ENCODE data around the gene IRX6. TPM values are rescaled to one million over a fixed set of nuclear protein-coding genes. Genes with fewer than 3 reads are reported as not detected.

The IRX6 gene
- total RNA-seq, 1 donor from 2014 or later, result 0.49 TPM

DNA sequence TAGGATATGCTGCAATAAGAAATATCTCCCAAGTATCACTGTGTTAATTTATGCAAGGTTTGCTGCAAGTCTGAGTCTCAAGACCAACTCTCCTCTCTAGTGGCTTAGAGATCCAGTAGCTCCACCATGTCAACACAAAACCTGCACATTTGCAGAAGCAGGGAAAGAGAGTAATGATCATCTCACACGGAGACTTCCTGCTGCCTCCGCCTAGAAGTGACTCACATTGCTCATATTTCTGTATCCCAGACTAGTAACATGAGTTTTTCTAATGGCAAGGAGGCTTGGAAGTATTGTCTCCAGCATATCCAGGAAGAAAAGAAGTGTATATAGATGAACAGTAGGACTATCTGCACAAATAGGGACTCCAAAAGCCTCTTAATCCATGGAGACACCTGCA lies 15.0 kb upstream of the IRX6 start:
- Histone ChIP-seq H3K9me3 (no peaks in the 10 kb centered on the region), H3K27ac (no peak overlapping the region), H3K27me3 (no peaks in the 10 kb centered on the region), H3K36me3 (no peaks in the 10 kb centered on the region), H3K4me1 (no peaks in the 10 kb centered on the region), H3K4me3 (no peak overlapping the region)
- intact Hi-C loops (cut with DNase I), result no loop called here
- TF ChIP-seq, protein P1, sequence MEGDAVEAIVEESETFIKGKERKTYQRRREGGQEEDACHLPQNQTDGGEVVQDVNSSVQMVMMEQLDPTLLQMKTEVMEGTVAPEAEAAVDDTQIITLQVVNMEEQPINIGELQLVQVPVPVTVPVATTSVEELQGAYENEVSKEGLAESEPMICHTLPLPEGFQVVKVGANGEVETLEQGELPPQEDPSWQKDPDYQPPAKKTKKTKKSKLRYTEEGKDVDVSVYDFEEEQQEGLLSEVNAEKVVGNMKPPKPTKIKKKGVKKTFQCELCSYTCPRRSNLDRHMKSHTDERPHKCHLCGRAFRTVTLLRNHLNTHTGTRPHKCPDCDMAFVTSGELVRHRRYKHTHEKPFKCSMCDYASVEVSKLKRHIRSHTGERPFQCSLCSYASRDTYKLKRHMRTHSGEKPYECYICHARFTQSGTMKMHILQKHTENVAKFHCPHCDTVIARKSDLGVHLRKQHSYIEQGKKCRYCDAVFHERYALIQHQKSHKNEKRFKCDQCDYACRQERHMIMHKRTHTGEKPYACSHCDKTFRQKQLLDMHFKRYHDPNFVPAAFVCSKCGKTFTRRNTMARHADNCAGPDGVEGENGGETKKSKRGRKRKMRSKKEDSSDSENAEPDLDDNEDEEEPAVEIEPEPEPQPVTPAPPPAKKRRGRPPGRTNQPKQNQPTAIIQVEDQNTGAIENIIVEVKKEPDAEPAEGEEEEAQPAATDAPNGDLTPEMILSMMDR (IDR thresholded peaks at IDR 0.05), result no peak
- TF ChIP-seq POLR2A (IDR thresholded peaks at IDR 0.05) (no peak), POLR2AphosphoS5 (IDR thresholded peaks at IDR 0.05; ENCODE audit: insufficient read depth in 1 of 2, low read depth in 1 of 2) (no peak)
- DNase-seq (ENCODE audit: extremely low spot score in 2 of 2), result no peak

DNA sequence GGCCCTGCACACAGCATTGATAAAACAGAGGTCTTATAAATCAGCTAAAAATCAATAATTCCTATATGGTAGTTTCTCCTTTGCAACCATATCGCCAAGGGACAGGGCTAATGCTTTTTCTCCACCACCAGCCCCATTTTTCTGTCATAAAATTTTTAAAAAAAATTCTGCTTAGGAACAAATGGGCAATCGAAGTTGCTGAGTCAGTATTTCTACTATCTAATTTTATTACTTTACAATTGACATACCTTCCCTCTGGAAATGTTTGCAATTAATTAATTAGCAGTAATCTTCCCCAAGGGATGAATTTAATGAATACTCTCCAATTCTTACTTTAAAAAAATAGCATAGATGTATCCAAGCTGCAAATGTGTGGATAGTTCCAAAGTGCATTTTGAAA lies 1.7 kb upstream of the IRX6 start:
- no peak for TF ChIP-seq POLR2AphosphoS5 (IDR thresholded peaks at IDR 0.05; ENCODE audit: insufficient read depth in 1 of 2, low read depth in 1 of 2)
- TF ChIP-seq POLR2A (IDR thresholded peaks at IDR 0.05), result no peak
- TF ChIP-seq, protein P1 (IDR thresholded peaks at IDR 0.05), result no peak

DNA sequence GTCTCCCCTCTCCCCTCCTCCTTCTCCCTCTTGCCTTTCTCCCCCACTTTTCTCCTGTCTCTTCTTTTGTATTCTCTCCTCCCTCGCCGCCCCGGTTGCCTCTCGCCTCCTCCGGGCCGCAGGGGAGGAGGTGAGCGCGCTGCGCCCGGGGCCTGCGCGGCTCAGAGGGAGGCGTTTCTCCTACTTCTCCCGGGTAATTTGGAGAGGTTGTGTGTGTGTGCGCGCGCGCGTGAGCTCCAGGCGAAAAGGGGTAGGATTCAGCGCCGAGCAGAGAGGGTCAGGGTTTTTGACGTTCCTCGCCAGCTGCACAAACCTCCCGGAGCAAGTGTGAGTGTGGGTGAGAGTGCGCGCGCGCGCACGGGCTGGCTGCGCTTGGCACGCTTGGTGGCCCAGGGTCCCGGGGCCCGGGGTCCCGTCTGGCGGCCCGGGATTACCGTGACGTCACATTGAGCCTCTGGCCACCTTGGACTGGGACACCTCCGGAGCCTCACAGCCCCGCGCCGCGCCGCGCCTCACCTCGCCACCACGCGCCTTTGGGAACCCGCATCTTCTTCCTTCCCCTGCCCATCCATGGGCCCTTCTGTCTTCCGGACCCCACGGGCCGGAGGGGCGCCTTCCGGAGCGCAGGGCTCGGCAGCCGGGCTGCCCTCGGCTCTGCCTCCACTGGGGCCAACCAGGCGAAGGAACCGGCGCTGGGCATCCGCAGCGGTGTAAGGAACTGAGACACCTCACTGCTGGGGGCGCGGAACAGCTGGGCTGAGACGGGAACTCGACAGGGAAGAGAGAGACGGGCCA lies 479 bp downstream of the IRX6 start:
- Histone ChIP-seq H3K36me3 (no peaks in the 10 kb centered on the region), H3K9me3 (no peaks in the 10 kb centered on the region), H3K4me1 (peaks cover 16% of the 10 kb centered on the region), H3K27me3 (no peaks in the 10 kb centered on the region), H3K27ac (no peak overlapping the region), H3K4me3 (peak overlapping the region in 1 of 2 donors; percentile 24)
- no peak for TF ChIP-seq POLR2AphosphoS5 (IDR thresholded peaks at IDR 0.05; ENCODE audit: insufficient read depth in 1 of 2, low read depth in 1 of 2)
- TF ChIP-seq, protein P1 (IDR thresholded peaks at IDR 0.05), result no peak
- TF ChIP-seq POLR2A (IDR thresholded peaks at IDR 0.05), result no peak
- DNase-seq (ENCODE audit: extremely low spot score in 2 of 2), result peak in 1 of 2 donors; percentile 52
- intact Hi-C loops (cut with DNase I), result no loop called here

More for the DNA sequence above, 1.7 kb upstream of the IRX6 start:
- H3K4me3 ChIP-seq, result no peak overlapping the region
- no peaks in the 10 kb centered on the region for H3K27me3 ChIP-seq
- intact Hi-C loops (cut with DNase I), result no loop called here
- H3K36me3 ChIP-seq, result no peaks in the 10 kb centered on the region
- no peak overlapping the region for H3K27ac ChIP-seq
- no peaks in the 10 kb centered on the region for H3K9me3 ChIP-seq
- DNase-seq (ENCODE audit: extremely low spot score in 2 of 2), result no peak
- peaks cover 16% of the 10 kb centered on the region for H3K4me1 ChIP-seq

DNA sequence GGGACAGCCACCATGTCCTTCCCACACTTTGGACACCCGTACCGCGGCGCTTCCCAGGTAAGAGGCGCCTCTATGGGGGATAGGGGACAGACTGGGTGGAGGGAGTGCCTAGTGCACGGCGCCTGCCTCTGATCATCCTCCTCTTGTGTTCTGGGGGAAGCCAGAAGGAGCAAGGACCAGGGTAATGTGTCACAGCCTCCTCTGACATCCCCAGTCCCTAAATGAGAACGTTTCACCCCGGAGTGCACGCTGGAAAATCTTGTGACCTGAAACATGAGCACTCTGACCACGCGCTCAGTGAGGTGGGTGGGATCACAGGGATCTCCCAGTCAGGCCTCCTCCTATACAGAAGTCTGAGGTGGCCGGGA lies 1.1 kb downstream of the IRX6 start:
- peaks cover 16% of the 10 kb centered on the region for H3K4me1 ChIP-seq
- intact Hi-C loops (cut with DNase I), result no loop called here
- no peak for DNase-seq (ENCODE audit: extremely low spot score in 2 of 2)
- H3K9me3 ChIP-seq, result no peaks in the 10 kb centered on the region
- no peaks in the 10 kb centered on the region for H3K36me3 ChIP-seq
- no peaks in the 10 kb centered on the region for H3K27me3 ChIP-seq
- TF ChIP-seq POLR2AphosphoS5 (IDR thresholded peaks at IDR 0.05; ENCODE audit: insufficient read depth in 1 of 2, low read depth in 1 of 2), result no peak
- TF ChIP-seq, protein P1 (IDR thresholded peaks at IDR 0.05), result no peak
- H3K4me3 ChIP-seq, result no peak overlapping the region
- no peak overlapping the region for H3K27ac ChIP-seq

DNA sequence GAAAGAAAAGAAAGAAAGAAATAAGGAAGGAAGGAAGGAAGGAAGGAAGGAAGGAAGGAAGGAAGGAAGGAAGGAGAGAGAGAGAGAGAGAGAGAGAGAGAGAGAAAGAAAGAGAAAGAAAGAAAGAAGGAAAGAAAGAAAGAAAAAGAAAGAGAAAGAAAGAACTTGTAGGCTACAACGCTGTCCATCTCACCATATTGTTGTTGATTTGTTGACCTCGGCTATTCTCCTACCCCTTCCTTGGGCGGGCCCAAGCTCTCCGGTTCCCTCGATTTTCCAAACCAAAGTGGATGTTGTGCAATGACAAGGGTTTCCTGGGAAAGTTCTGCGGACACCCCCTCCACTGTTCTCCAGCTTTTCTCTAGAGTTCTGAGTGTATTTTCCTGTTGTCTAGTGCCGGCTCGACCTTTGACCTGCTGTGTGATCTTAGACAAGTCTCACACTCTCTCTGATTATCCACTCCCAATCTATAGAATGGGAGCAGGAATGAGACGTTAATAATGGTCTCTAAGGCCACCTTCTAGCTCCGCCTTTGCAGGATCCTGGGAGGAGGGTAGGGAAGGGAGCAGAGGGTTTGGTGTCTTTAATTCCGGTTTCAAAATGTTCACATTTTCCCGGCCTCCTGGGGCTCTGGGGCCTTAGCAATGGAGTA lies 1.6 kb downstream of the IRX6 start:
- Histone ChIP-seq H3K36me3 (no peaks in the 10 kb centered on the region), H3K27me3 (no peaks in the 10 kb centered on the region), H3K4me1 (peaks cover 16% of the 10 kb centered on the region), H3K27ac (no peak overlapping the region), H3K9me3 (no peaks in the 10 kb centered on the region), H3K4me3 (no peak overlapping the region)
- TF ChIP-seq, protein P1 (IDR thresholded peaks at IDR 0.05), result no peak
- DNase-seq (ENCODE audit: extremely low spot score in 2 of 2), result no peak
- intact Hi-C loops (cut with DNase I), result no loop called here

Data from vagina (tissue), 2 donors.